COLO668 (cell line): Measurements from ENCODE around the gene SRL.
A peak's percentile ranks its signal among the peaks of the same experiment; 100 is the strongest.

ENCODE experiments used
- DNase-seq: peaks from one replicate; lab custom pipeline; 2025; ENCODE audit not compliant: unreplicated experiment; lab: John Stamatoyannopoulos, UW

Gene SRL

GRCh38 chr16:4241928-4242283 lies at the start of gene SRL:
TSS of gene SRL (minus strand) at chr16:4242080. CDS start at chr16:4242067, 13 bp downstream.
- no peak for DNase-seq

- peak; percentile 45 for DNase-seq
These were observed 48.5 kb upstream of the SRL start for GRCh38 chr16:4290236-4290830.

GRCh38 chr16:4288148-4288921 lies 46.5 kb upstream of the SRL start:
- peak; percentile 76 for DNase-seq

- peak; percentile 66 for DNase-seq
These were observed 43.3 kb upstream of the SRL start for GRCh38 chr16:4285167-4285566.

GRCh38 chr16:4283939-4284338 lies 42.1 kb upstream of the SRL start:
- DNase-seq, result no peak

GRCh38 chr16:4283441-4283840 lies 41.6 kb upstream of the SRL start:
- no peak for DNase-seq

GRCh38 chr16:4280625-4281024 lies 38.7 kb upstream of the SRL start:
- DNase-seq, result no peak

- no peak for DNase-seq
These were observed 36.2 kb upstream of the SRL start for GRCh38 chr16:4277987-4278513.

- no peak for DNase-seq
These were observed 34.0 kb upstream of the SRL start for GRCh38 chr16:4275861-4276260.

GRCh38 chr16:4273858-4274311 lies 32.0 kb upstream of the SRL start:
- peak; percentile 59 for DNase-seq

- DNase-seq, result peak; percentile 55
These were observed 30.5 kb upstream of the SRL start for GRCh38 chr16:4272114-4272956.

- peak; percentile 96 for DNase-seq
These were observed 29.6 kb upstream of the SRL start for GRCh38 chr16:4271176-4272113.

- DNase-seq, result no peak
These were observed 28.7 kb upstream of the SRL start for GRCh38 chr16:4270595-4270994.

- DNase-seq, result no peak
These were observed 28.2 kb upstream of the SRL start for GRCh38 chr16:4270091-4270490.

GRCh38 chr16:4266372-4266771 lies 24.5 kb upstream of the SRL start:
- DNase-seq, result no peak

GRCh38 chr16:4265676-4266075 lies 23.8 kb upstream of the SRL start:
- DNase-seq, result no peak

- DNase-seq, result no peak
These were observed 22.7 kb upstream of the SRL start for GRCh38 chr16:4264546-4264945.

GRCh38 chr16:4263504-4264436 lies 21.9 kb upstream of the SRL start:
- peak; percentile 15 for DNase-seq

GRCh38 chr16:4262303-4262835 lies 20.5 kb upstream of the SRL start:
- DNase-seq, result no peak
